NK-92 (cell line): ENCODE measurements around the gene CCL4L2.
"Not testable (repeated sequence)": the region's sequence is repeated elsewhere in the genome, so short reads cannot be mapped to it uniquely, and the experiment has no call there.

Experiments
- DNase-seq: peaks from one replicate; lab custom pipeline; 2025; ENCODE audit not compliant: unreplicated experiment; lab: John Stamatoyannopoulos, UW

The CCL4L2 gene

GRCh38 chr17:36194832-36195433 lies 15.9 kb upstream of the CCL4L2 start:
- not testable (repeated sequence) for DNase-seq

GRCh38 chr17:36195434-36196130 lies 15.3 kb upstream of the CCL4L2 start:
- no peak for DNase-seq

GRCh38 chr17:36196131-36196486 lies 14.8 kb upstream of the CCL4L2 start:
- no peak for DNase-seq

GRCh38 chr17:36197387-36197703 lies 13.5 kb upstream of the CCL4L2 start:
- DNase-seq = no peak

- no peak for DNase-seq
These were observed 11.9 kb upstream of the CCL4L2 start for GRCh38 chr17:36198831-36199465.

GRCh38 chr17:36201102-36201501 lies 9.8 kb upstream of the CCL4L2 start:
- not testable (repeated sequence) for DNase-seq

- not testable (repeated sequence) for DNase-seq
These were observed 9.4 kb upstream of the CCL4L2 start for GRCh38 chr17:36201506-36201905.

GRCh38 chr17:36203335-36203734 lies 7.5 kb upstream of the CCL4L2 start:
- DNase-seq = no peak

- DNase-seq = no peak
These were observed 6.0 kb upstream of the CCL4L2 start for GRCh38 chr17:36204724-36205500.

GRCh38 chr17:36205637-36206485 lies 5.0 kb upstream of the CCL4L2 start:
- no peak for DNase-seq

GRCh38 chr17:36206486-36206821 lies 4.4 kb upstream of the CCL4L2 start:
- not testable (repeated sequence) for DNase-seq

- not testable (repeated sequence) for DNase-seq
These were observed 3.5 kb upstream of the CCL4L2 start for GRCh38 chr17:36207383-36207782.

GRCh38 chr17:36209575-36209974 lies 1.3 kb upstream of the CCL4L2 start:
- DNase-seq = no peak

GRCh38 chr17:36211484-36212271 lies 815 bp downstream of the CCL4L2 start:
- DNase-seq = not testable (repeated sequence)

- no peak for DNase-seq
These were observed 1.4 kb downstream of the CCL4L2 start for GRCh38 chr17:36212272-36212605.

- DNase-seq = no peak
These were observed 2.1 kb downstream of the CCL4L2 start for GRCh38 chr17:36212966-36213365.

GRCh38 chr17:36213695-36214094 lies 2.8 kb downstream of the CCL4L2 start:
- no peak for DNase-seq

- no peak for DNase-seq
These were observed 4.1 kb downstream of the CCL4L2 start for GRCh38 chr17:36214918-36215317.

GRCh38 chr17:36215406-36216308 lies 4.8 kb downstream of the CCL4L2 start:
- not testable (repeated sequence) for DNase-seq
